ENCODE measurements around the gene MYO9B.

DNA sequence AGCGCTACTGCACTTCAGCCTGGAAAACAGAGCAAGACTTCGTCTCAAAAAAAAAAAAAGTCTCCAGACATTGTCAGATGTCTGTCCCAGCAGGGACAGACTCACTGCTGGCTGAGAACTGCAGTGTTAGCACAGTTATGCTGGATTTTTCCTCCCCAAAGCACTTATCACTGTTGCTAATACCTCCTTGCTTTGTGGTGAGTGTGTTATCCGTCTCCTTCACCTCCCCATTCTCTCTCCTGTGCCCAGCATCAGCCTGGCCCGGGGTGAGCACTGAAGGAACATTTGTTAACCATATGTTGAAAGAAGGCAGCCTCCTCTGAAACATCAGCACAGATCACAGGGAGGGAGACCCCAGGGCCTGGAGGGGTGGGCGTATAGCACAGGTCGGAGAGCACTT, 11.3 kb downstream of the MYO9B start:
- TF ChIP-seq, protein P1, sequence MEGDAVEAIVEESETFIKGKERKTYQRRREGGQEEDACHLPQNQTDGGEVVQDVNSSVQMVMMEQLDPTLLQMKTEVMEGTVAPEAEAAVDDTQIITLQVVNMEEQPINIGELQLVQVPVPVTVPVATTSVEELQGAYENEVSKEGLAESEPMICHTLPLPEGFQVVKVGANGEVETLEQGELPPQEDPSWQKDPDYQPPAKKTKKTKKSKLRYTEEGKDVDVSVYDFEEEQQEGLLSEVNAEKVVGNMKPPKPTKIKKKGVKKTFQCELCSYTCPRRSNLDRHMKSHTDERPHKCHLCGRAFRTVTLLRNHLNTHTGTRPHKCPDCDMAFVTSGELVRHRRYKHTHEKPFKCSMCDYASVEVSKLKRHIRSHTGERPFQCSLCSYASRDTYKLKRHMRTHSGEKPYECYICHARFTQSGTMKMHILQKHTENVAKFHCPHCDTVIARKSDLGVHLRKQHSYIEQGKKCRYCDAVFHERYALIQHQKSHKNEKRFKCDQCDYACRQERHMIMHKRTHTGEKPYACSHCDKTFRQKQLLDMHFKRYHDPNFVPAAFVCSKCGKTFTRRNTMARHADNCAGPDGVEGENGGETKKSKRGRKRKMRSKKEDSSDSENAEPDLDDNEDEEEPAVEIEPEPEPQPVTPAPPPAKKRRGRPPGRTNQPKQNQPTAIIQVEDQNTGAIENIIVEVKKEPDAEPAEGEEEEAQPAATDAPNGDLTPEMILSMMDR (conservative IDR thresholded peaks at IDR 0.05; ENCODE audit: low read depth, low read length), result no peak
- TF ChIP-seq EZH2phosphoT487 (IDR thresholded peaks at IDR 0.05; ENCODE audit: borderline replicate concordance, low read length), result no peak
